HepG2 (cell line): ENCODE data around the gene ZNF213. TPM values are rescaled to one million over a fixed set of nuclear protein-coding genes. Genes with fewer than 3 reads are reported as not detected.
A peak's percentile ranks its signal among the peaks of the same experiment; 100 is the strongest.

Source experiments
- ATAD3A ChIP-seq: sonication (generic); formaldehyde crosslinking; IDR thresholded peaks from 2 replicates; pipeline ENCODE4 v1.4.0; 2020; ENCODE audit warnings: missing genetic modification reagents
- ATF2 ChIP-seq: sonication (generic); formaldehyde crosslinking; IDR thresholded peaks from 2 replicates; pipeline ENCODE4 v1.4.0; 2020; ENCODE audit warnings: missing genetic modification reagents
- BRF2 ChIP-seq: sonication (generic); formaldehyde crosslinking; IDR thresholded peaks from 2 replicates; pipeline ENCODE4 v1.8.1; 2022; ENCODE audit warnings: mild to moderate bottlenecking, missing genetic modification reagents
- LRRFIP1 ChIP-seq: sonication (generic); formaldehyde crosslinking; conservative IDR thresholded peaks from 2 replicates; pipeline ENCODE4 v1.4.0; 2020; ENCODE audit warnings: missing genetic modification reagents
- NFE2 ChIP-seq: sonication (generic); formaldehyde crosslinking; IDR thresholded peaks from 2 replicates; pipeline ENCODE4 v1.4.0; 2020; ENCODE audit warnings: missing genetic modification reagents
- NR2F1 ChIP-seq, 2 experiments: fragments of 450-650 bp in 1 of 2; formaldehyde crosslinking in 1 of 2; IDR thresholded peaks; 2 replicates each; pipeline versions ENCODE4 v1.5.0 to v1.6.1; 2016 to 2020; ENCODE audit warnings: mild to moderate bottlenecking in 1 of 2, missing compliant biosample characterization in 1 of 2, missing genetic modification reagents in 1 of 2, moderate library complexity in 1 of 2
- TFAP4 ChIP-seq: sonication (generic); IDR thresholded peaks from 2 replicates; pipeline ENCODE4 v1.6.1; 2016; ENCODE audit warnings: low read depth, borderline replicate concordance
- TFDP1 ChIP-seq: IDR thresholded peaks from 2 replicates; pipeline ENCODE4 v1.6.1; 2016; ENCODE audit warnings: missing compliant biosample characterization, missing genetic modification reagents, borderline replicate concordance
- ZBTB26 ChIP-seq: IDR thresholded peaks from 2 replicates; pipeline ENCODE4 v1.6.1; 2016; ENCODE audit warnings: missing compliant biosample characterization, missing genetic modification reagents, borderline replicate concordance
- ZHX2 ChIP-seq, 2 experiments: sonication (generic) in 1 of 2; formaldehyde crosslinking in 1 of 2; IDR thresholded peaks; 2 replicates each; pipeline versions ENCODE4 v1.6.1 to v1.9.0; 2014 to 2022; ENCODE audit warnings: antibody characterized with exemption in 1 of 2, borderline replicate concordance in 1 of 2, inconsistent platforms in 1 of 2, low read depth in 1 of 2, missing genetic modification reagents in 1 of 2
- ZNF577 ChIP-seq: sonication (generic); formaldehyde crosslinking; IDR thresholded peaks from 2 replicates; pipeline ENCODE4 v1.4.0; 2020; ENCODE audit warnings: mild to moderate bottlenecking, low read depth, missing genetic modification reagents, borderline replicate concordance
- polyA plus RNA-seq, 8 experiments: library from polyadenylated mRNA; depleted of rRNA in 3 of 8; stranded (reverse) in 7 of 8; unstranded in 1 of 8; fragments of >200 nt; fragmentation: Illumina TruSeq in 4 of 8; extraction: Trizol in 4 of 8; gene quantifications; 2 replicates each; pipeline versions ENCODE4 v1.2.1 to v1.2.3, GENCODE V29; 2011 to 2016; ENCODE audit warnings: low read depth in 4 of 8, missing spikeins in 1 of 8, mixed read lengths in 1 of 8; ENCODE audit not compliant: insufficient read depth in 1 of 8
- total RNA-seq, 5 experiments: library from RNA; depleted of rRNA; stranded (reverse); fragments of >200 nt; fragmentation: Illumina TruSeq; extraction: Trizol; gene quantifications; 2 replicates each; pipeline ENCODE4 v1.2.3, GENCODE V29; 2016; ENCODE audit warnings: low read depth in 1 of 5

Gene ZNF213
- total and polyA plus RNA-seq, 2 of the 13 experiments (the other 11 are each of a cell fraction or from before 2014, with no cell fraction given), result 0.59 to 0.97 TPM

GRCh38 chr16:3106205-3106928 is 28.5 kb upstream of the ZNF213 start (continued):
- TF ChIP-seq ATF2 (CRISPR knock-in tag) (peak; percentile 74; the same call in 1 of the 2 replicates), ZNF577 (CRISPR knock-in tag) (no peak), ZHX2 (IDR thresholded peaks at IDR 0.05; ENCODE audit: low read depth) (peak; percentile 79; the same call in 1 of the 2 replicates), ZHX2 (CRISPR knock-in tag; IDR thresholded peaks at IDR 0.05; ENCODE audit: borderline replicate concordance) (no peak), NR2F1 (CRISPR knock-in tag; IDR thresholded peaks at IDR 0.05) (0 out of 4 replicates have a peak, but pooled peaks of 1 of the 2 experiments have one; percentile 13), TFDP1 (peak; percentile 72; the same call in 1 of the 2 replicates), NFE2 (CRISPR knock-in tag) (no peak), TFAP4 (peak; percentile 55; the same call in 1 of the 2 replicates), LRRFIP1 (CRISPR knock-in tag) (no peak), ZBTB26 (CRISPR knock-in tag) (peak; percentile 35; the same call in 1 of the 2 replicates), ATAD3A (CRISPR knock-in tag) (no peak), BRF2 (CRISPR knock-in tag) (no peak)
